H1 (cell line): ENCODE data around the gene TSG101. TPM values are rescaled to one million over a fixed set of nuclear protein-coding genes. Genes with fewer than 3 reads are reported as not detected.

Experiments used
- CTCF ChIA-PET: fragments of 300-600 bp; sonication (Branson Sonifier 250); formaldehyde crosslinking; loops from one replicate; lab custom pipeline; 2021; ENCODE audit not compliant: partially characterized antibody; lab: Charles Lee
- POLR2A ChIA-PET: fragments of 300-600 bp; sonication (Branson Sonifier 250); formaldehyde crosslinking; loops from one replicate; lab custom pipeline; 2021; ENCODE audit warnings: inconsistent platforms; ENCODE audit not compliant: partially characterized antibody; lab: Charles Lee
- DNase-seq, 2 experiments: peaks; one replicate each; pipeline versions ENCODE4 v3.0.0 to v3.0.0-alpha.2; 2010 to 2022; ENCODE audit warnings: low spot score in 2 of 2, low read depth in 1 of 2, mixed read lengths in 1 of 2
- FAIRE-seq: peaks from 2 replicates; lab custom pipeline; 2011; peaks lifted over from hg19 to GRCh38; lab: Jason Lieb, UNC
- H2AFZ ChIP-seq: 2 replicates; pipeline ENCODE4 v1.8.1; 2012; ENCODE audit warnings: low read length, inconsistent platforms
- H2AK5ac ChIP-seq: 2 replicates; pipeline ENCODE4 v1.6.1; 2013; ENCODE audit warnings: low read depth, low read length
- H2BK120ac ChIP-seq: replicated peaks from 2 replicates; pipeline ENCODE3; 2013; ENCODE audit warnings: low read depth, low read length, inconsistent platforms
- H2BK12ac ChIP-seq: 2 replicates; pipeline ENCODE4 v1.6.1; 2013; ENCODE audit warnings: low read depth, low read length
- H2BK15ac ChIP-seq: 2 replicates; pipeline ENCODE4 v1.6.1; 2013; ENCODE audit warnings: low read length
- H2BK20ac ChIP-seq: 2 replicates; pipeline ENCODE4 v1.6.1; 2013; ENCODE audit warnings: low read length
- H2BK5ac ChIP-seq: 2 replicates; pipeline ENCODE4 v1.6.1; 2013; ENCODE audit warnings: low read depth, low read length
- H3K14ac ChIP-seq: 2 replicates; pipeline ENCODE4 v1.6.1; 2013; ENCODE audit warnings: inconsistent platforms; ENCODE audit not compliant: insufficient read length
- H3K18ac ChIP-seq: 2 replicates; pipeline ENCODE4 v1.6.1; 2013; ENCODE audit warnings: low read length; ENCODE audit errors: extremely low read depth
- H3K23ac ChIP-seq: 2 replicates; pipeline ENCODE4 v1.6.1; 2013; ENCODE audit warnings: inconsistent platforms; ENCODE audit not compliant: insufficient read length
- H3K23me2 ChIP-seq: 2 replicates; pipeline ENCODE4 v1.6.1; 2013; ENCODE audit warnings: low read depth, low read length
- H3K27ac ChIP-seq: 2 replicates; pipeline ENCODE4 v1.6.1; 2011; ENCODE audit warnings: low read depth, low read length, inconsistent platforms
- H3K27me3 ChIP-seq, 4 experiments: replicated peaks in 1 of 4; 1 replicate in 1 of 4; 2 replicates in 3 of 4; pipeline versions ENCODE4 v1.6.1 to v1.8.1; 2011 to 2013; ENCODE audit warnings: low read length in 3 of 4, mild to moderate bottlenecking in 3 of 4, inconsistent platforms in 2 of 4, mixed read lengths in 2 of 4, moderate library complexity in 1 of 4; ENCODE audit not compliant: control insufficient read depth in 3 of 4, insufficient read depth in 3 of 4; ENCODE audit errors: extremely low read depth in 1 of 4
- H3K36me3 ChIP-seq, 4 experiments: 2 replicates each; pipeline versions ENCODE4 v1.6.1 to v1.8.1; 2011 to 2013; ENCODE audit warnings: mild to moderate bottlenecking in 4 of 4, low read length in 3 of 4, moderate library complexity in 2 of 4, control low read depth in 1 of 4, inconsistent platforms in 1 of 4; ENCODE audit not compliant: insufficient read depth in 4 of 4, control insufficient read depth in 2 of 4
- H3K4ac ChIP-seq: replicated peaks from 2 replicates; pipeline ENCODE3; 2013; ENCODE audit warnings: low read length, low read depth, mixed read lengths, inconsistent platforms; ENCODE audit not compliant: insufficient read length
- H3K4me1 ChIP-seq, 4 experiments: replicated peaks in 1 of 4; 1 replicate in 1 of 4; 2 replicates in 3 of 4; pipeline versions ENCODE4 v1.6.1 to v1.8.1; 2011 to 2013; ENCODE audit warnings: low read length in 3 of 4, inconsistent platforms in 2 of 4, mixed read lengths in 1 of 4; ENCODE audit not compliant: insufficient read depth in 4 of 4, control insufficient read depth in 3 of 4
- H3K4me2 ChIP-seq, 2 experiments: 2 replicates each; pipeline versions ENCODE4 v1.6.1 to v1.8.1; 2011 to 2013; ENCODE audit warnings: low read depth in 2 of 2, low read length in 2 of 2, control low read depth in 1 of 2, inconsistent platforms in 1 of 2, mild to moderate bottlenecking in 1 of 2; ENCODE audit not compliant: insufficient read depth in 1 of 2
- H3K4me3 ChIP-seq, 4 experiments: fragments of 200-600, 300-600 bp in 1 of 4; sonication (generic), shearing (Covaris generic), sonication (Bioruptor Twin) in 1 of 4; 2 replicates each; pipeline versions ENCODE4 v1.5.1 to v1.8.1; 2011 to 2016; ENCODE audit warnings: low read length in 4 of 4, low read depth in 3 of 4, control low read depth in 2 of 4, inconsistent platforms in 2 of 4, mild to moderate bottlenecking in 2 of 4, mixed read lengths in 1 of 4, moderate library complexity in 1 of 4; ENCODE audit not compliant: insufficient read depth in 2 of 4; ENCODE audit errors: extremely low read depth in 1 of 4
- H3K56ac ChIP-seq: replicated peaks from 2 replicates; pipeline ENCODE3; 2013; ENCODE audit warnings: low read depth, mild to moderate bottlenecking, mixed read lengths, low read length, inconsistent platforms; ENCODE audit not compliant: insufficient read length
- H3K79me1 ChIP-seq: 2 replicates; pipeline ENCODE4 v1.6.1; 2013; ENCODE audit warnings: low read depth, low read length, control low read depth
- H3K79me2 ChIP-seq, 2 experiments: 2 replicates each; pipeline versions ENCODE4 v1.6.1 to v1.8.1; 2012 to 2013; ENCODE audit warnings: low read length in 2 of 2, mild to moderate bottlenecking in 2 of 2, inconsistent platforms in 1 of 2; ENCODE audit not compliant: insufficient read depth in 2 of 2, control insufficient read depth in 1 of 2
- H3K9ac ChIP-seq, 4 experiments: replicated peaks in 1 of 4; 1 replicate in 1 of 4; 2 replicates in 3 of 4; pipeline versions ENCODE4 v1.6.1 to v1.8.1; 2011 to 2013; ENCODE audit warnings: low read depth in 3 of 4, low read length in 3 of 4, control low read depth in 2 of 4, mild to moderate bottlenecking in 2 of 4, moderate library complexity in 2 of 4, inconsistent platforms in 1 of 4; ENCODE audit errors: extremely low read depth in 1 of 4
- H3K9me3 ChIP-seq, 2 experiments: 2 replicates each; pipeline versions ENCODE4 v1.6.1 to v1.8.1; 2012 to 2013; ENCODE audit warnings: mild to moderate bottlenecking in 2 of 2, moderate library complexity in 2 of 2, control low read depth in 1 of 2, inconsistent platforms in 1 of 2, low read depth in 1 of 2, low read length in 1 of 2, mixed read lengths in 1 of 2; ENCODE audit not compliant: insufficient read depth in 2 of 2
- H4K20me1 ChIP-seq, 2 experiments: replicated peaks in 1 of 2; 2 replicates each; pipeline versions ENCODE3 to v1.8.1; 2011 to 2013; ENCODE audit warnings: inconsistent platforms in 2 of 2, low read length in 2 of 2, mild to moderate bottlenecking in 1 of 2; ENCODE audit not compliant: insufficient read depth in 2 of 2, control insufficient read depth in 1 of 2
- H4K5ac ChIP-seq: 2 replicates; pipeline ENCODE4 v1.6.1; 2013; ENCODE audit warnings: low read length, low read depth, mixed read lengths, inconsistent platforms; ENCODE audit not compliant: insufficient read length
- H4K8ac ChIP-seq: 2 replicates; pipeline ENCODE4 v1.8.0; 2013; ENCODE audit warnings: mild to moderate bottlenecking, moderate library complexity, low read length, inconsistent platforms; ENCODE audit not compliant: insufficient read depth; ENCODE audit errors: extremely low read depth
- H4K91ac ChIP-seq: replicated peaks from 2 replicates; pipeline ENCODE3; 2013; ENCODE audit warnings: low read length, mixed read lengths, inconsistent platforms; ENCODE audit not compliant: insufficient read length
- RAD21 ChIP-seq, 2 experiments: IDR thresholded peaks in 1 of 2; conservative IDR thresholded peaks in 1 of 2; 2 replicates each; pipeline ENCODE4 v1.6.1; 2011; ENCODE audit warnings: low read depth in 2 of 2, low read length in 2 of 2, improper control_type of control experiment in 1 of 2, inconsistent platforms in 1 of 2, mild to moderate bottlenecking in 1 of 2, moderate library complexity in 1 of 2
- RFX5 ChIP-seq: IDR thresholded peaks from 2 replicates; pipeline ENCODE4 v1.6.1; 2011; ENCODE audit warnings: low read depth, low read length, improper control_type of control experiment, borderline replicate concordance
- RNF2 ChIP-seq: fragments of 200-900, 300-1000 bp; sonication (generic); IDR thresholded peaks from 2 replicates; pipeline ENCODE4 v1.7.1; 2016; ENCODE audit warnings: borderline replicate concordance, low read depth, mild to moderate bottlenecking, antibody characterized with exemption, low read length; ENCODE audit not compliant: poor library complexity, severe bottlenecking; ENCODE audit errors: missing control alignments
- YY1 ChIP-seq: IDR thresholded peaks from 2 replicates; pipeline ENCODE4 v1.6.1; 2011; ENCODE audit warnings: low read depth, mild to moderate bottlenecking, low read length
- WGBS, 2 experiments: shearing (Covaris generic) in 1 of 2; methylation state at CpG; one replicate each; pipeline versions ENCODE4 v1.1.6 to v1.1.7; 2013 to 2015; ENCODE audit warnings: low lambda C conversion rate in 2 of 2, mixed read lengths in 2 of 2, inconsistent platforms in 1 of 2, low coverage in 1 of 2, missing lambda C conversion rate in 1 of 2; ENCODE audit not compliant: insufficient replicate concordance in 2 of 2, insufficient coverage in 1 of 2, insufficient read length in 1 of 2; ENCODE audit errors: extremely low coverage in 1 of 2, missing lambda C conversion rate in 1 of 2; 5-methylcytosine and 5-hydroxymethylcytosine counted together
- polyA plus RNA-seq, 7 experiments: library from polyadenylated mRNA; depleted of rRNA in 3 of 7; stranded (reverse) in 5 of 7; unstranded in 2 of 7; fragments of >200 nt in 5 of 7; fragments of 200-250 nt in 2 of 7; gene quantifications; 1 replicate in 5 of 7; 2 replicates in 1 of 7; 4 replicates in 1 of 7; pipeline versions ENCODE4 v1.2.1 to v1.2.3, GENCODE V29; 2011 to 2013; ENCODE audit warnings: missing spikeins in 2 of 7, mixed read lengths in 2 of 7
- total RNA-seq: library from RNA; stranded (reverse); fragmentation: NEBNext Ultra II Directional; extraction: Animal tissue kit (Norgen Biotek cat#: 25700); gene quantifications from 2 replicates; pipeline ENCODE4 v1.2.1, GENCODE V29; 2021
- TF ChIP-seq, protein P1 (sequence below): IDR thresholded peaks from 2 replicates; pipeline ENCODE4 v1.6.1; 2011; ENCODE audit warnings: low read depth, mild to moderate bottlenecking, low read length; ENCODE audit not compliant: insufficient read depth

Gene TSG101
- total and polyA plus RNA-seq, 2 of the 8 experiments (the other 6 are each of a cell fraction or from before 2014, with no cell fraction given) = 50.8 to 151 TPM

DNA sequence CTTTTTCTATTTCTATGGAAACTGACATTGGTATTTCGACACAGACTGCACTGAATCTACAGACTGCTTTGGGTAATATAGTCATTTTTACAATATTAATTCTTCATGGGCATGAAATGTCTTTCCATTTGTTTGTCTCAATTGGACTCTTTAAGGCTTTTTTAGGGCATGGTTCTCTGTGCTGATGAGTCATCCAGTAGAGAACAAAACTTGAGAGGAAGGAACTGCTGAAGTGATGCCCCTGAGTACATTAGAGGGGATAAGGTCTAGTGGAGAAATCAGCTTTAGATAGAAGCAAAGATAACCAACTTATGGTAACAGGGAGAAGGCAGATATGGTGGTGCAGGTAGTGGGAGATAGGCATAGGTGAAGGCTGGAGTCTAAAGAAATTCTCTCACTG is 25.1 kb downstream of the TSG101 start:
- Histone ChIP-seq H3K9me3 (no peaks in the 10 kb centered on the region), H3K9ac (no peak overlapping the region), H2BK20ac (no peak overlapping the region), H3K79me1 (no peaks in the 10 kb centered on the region), H3K27me3 (no peaks in the 10 kb centered on the region), H3K36me3 (peaks cover 3 to 32% (median 19%) of the 10 kb centered on the region in 4 experiments; a peak in 7 of 8 replicates), H3K4me2 (no peak overlapping the region), H2BK5ac (no peak overlapping the region), H4K8ac (no peak overlapping the region), H4K20me1 (peaks cover 0 to 1% of the 10 kb centered on the region in 2 experiments), H3K23me2 (no peaks in the 10 kb centered on the region), H3K4me1 (no peaks in the 10 kb centered on the region), H3K4me3 (no peak overlapping the region), H3K14ac (no peak overlapping the region), H2BK12ac (no peak overlapping the region), H3K56ac (no peak overlapping the region), H4K5ac (no peak overlapping the region), H2AFZ (no peak overlapping the region), H2AK5ac (no peak overlapping the region), H2BK120ac (no peak overlapping the region), H3K18ac (no peak overlapping the region), H3K23ac (no peak overlapping the region), H3K27ac (no peak overlapping the region), H4K91ac (no peak overlapping the region), H3K4ac (no peak overlapping the region), H2BK15ac (no peak overlapping the region), H3K79me2 (no peaks in the 10 kb centered on the region)
- POLR2A ChIA-PET = interaction anchor here (0.5 kb wide), 1 partner anchor 221 kb away, joined by 3 read pairs; no protein-coding TSS in a partner anchor
- DNase-seq = no peak
- 74% methylated on average over 1 of the region's 1 CpG; no CpG with 5 or more reads in 1 of the 2 experiments for whole genome bisulfite sequencing, 2 experiments
- CTCF ChIA-PET = interaction anchor here (1.5 kb wide), 1 partner anchor 10 kb away, joined by 4 read pairs; no protein-coding TSS in a partner anchor
- FAIRE-seq = no peak
- TF ChIP-seq RNF2 (no peak), RAD21 (IDR thresholded peaks at IDR 0.05 in 1 of 2, conservative IDR thresholded peaks at IDR 0.05 in 1 of 2; ENCODE audit: low read depth in 2 of 2, low read length in 2 of 2) (no peak), RFX5 (no peak), YY1 (no peak)
- TF ChIP-seq, protein P1, sequence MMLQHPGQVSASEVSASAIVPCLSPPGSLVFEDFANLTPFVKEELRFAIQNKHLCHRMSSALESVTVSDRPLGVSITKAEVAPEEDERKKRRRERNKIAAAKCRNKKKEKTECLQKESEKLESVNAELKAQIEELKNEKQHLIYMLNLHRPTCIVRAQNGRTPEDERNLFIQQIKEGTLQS = no peak
